GM20431 (cell line): ENCODE measurements around the gene EIF4B.
"Not testable (repeated sequence)": the region's sequence is repeated elsewhere in the genome, so short reads cannot be mapped to it uniquely, and the experiment has no call there.

ENCODE experiments used
- in situ Hi-C: fragments of 300-500 bp; cut with MseI, MboI; formaldehyde crosslinking; loops from one replicate; pipeline ENCODE4 v1.15.0; 2020; ENCODE audit warnings: low sequenced_read_pairs; ENCODE audit not compliant: unreplicated experiment

EIF4B gene

GRCh38 chr12:52992240-52992639 is 14.0 kb upstream of the EIF4B start:
- in situ Hi-C loops = loop anchor here (25.0 kb wide), 2 partner anchors 405 to 630 kb away; partner anchors contain the start of gene KRT85

- in situ Hi-C loops = loop anchor here (25.0 kb wide), 2 partner anchors 406 to 631 kb away; partner anchors contain the start of gene KRT85
Observed at GRCh38 chr12:52992699-52993557, 13.3 kb upstream of the EIF4B start.

GRCh38 chr12:52993558-52993869 is 12.7 kb upstream of the EIF4B start:
- in situ Hi-C loops = loop anchor here (25.0 kb wide), 2 partner anchors 406 to 631 kb away; partner anchors contain the start of gene KRT85

GRCh38 chr12:53004178-53004577 is 2.1 kb upstream of the EIF4B start:
- in situ Hi-C loops = no loop called here

GRCh38 chr12:53004582-53004981 is 1.7 kb upstream of the EIF4B start:
- in situ Hi-C loops = no loop called here

GRCh38 chr12:53005215-53005985 is 856 bp upstream of the EIF4B start:
- in situ Hi-C loops = no loop called here

GRCh38 chr12:53006810-53007309 is 604 bp downstream of the EIF4B start:
- in situ Hi-C loops = no loop called here

- in situ Hi-C loops = no loop called here
Observed at GRCh38 chr12:53007343-53007742, 1.1 kb downstream of the EIF4B start.

GRCh38 chr12:53008760-53009159 is 2.5 kb downstream of the EIF4B start:
- in situ Hi-C loops = not testable (repeated sequence)

GRCh38 chr12:53010955-53011354 is 4.7 kb downstream of the EIF4B start:
- in situ Hi-C loops = no loop called here

- in situ Hi-C loops = no loop called here
Observed at GRCh38 chr12:53011889-53012288, 5.6 kb downstream of the EIF4B start.

GRCh38 chr12:53012928-53013327 is 6.7 kb downstream of the EIF4B start:
- in situ Hi-C loops = no loop called here

- in situ Hi-C loops = no loop called here
Observed at GRCh38 chr12:53014709-53015108, 8.5 kb downstream of the EIF4B start.

- in situ Hi-C loops = no loop called here
Observed at GRCh38 chr12:53025250-53025649, 19.0 kb downstream of the EIF4B start.

GRCh38 chr12:53027014-53027413 is 20.8 kb downstream of the EIF4B start:
- in situ Hi-C loops = not testable (repeated sequence)

GRCh38 chr12:53031616-53032015 is 25.4 kb downstream of the EIF4B start:
- in situ Hi-C loops = no loop called here

- in situ Hi-C loops = not testable (repeated sequence)
Observed at GRCh38 chr12:53033832-53034231, 27.6 kb downstream of the EIF4B start.

- in situ Hi-C loops = no loop called here
Observed at GRCh38 chr12:53034459-53034858, 28.2 kb downstream of the EIF4B start.

GRCh38 chr12:53036802-53037201 is 30.5 kb downstream of the EIF4B start:
- in situ Hi-C loops = no loop called here

GRCh38 chr12:53039851-53040250 is 33.6 kb downstream of the EIF4B start:
- in situ Hi-C loops = no loop called here
